Astrocyte (in vitro differentiated cells and primary cell): ENCODE results near the gene LGR6.

Source experiments
- EZH2 ChIP-seq: IDR thresholded peaks from 2 replicates; pipeline ENCODE4 v1.6.1; 2012; ENCODE audit warnings: mild to moderate bottlenecking, low read length, inconsistent platforms; ENCODE audit not compliant: insufficient read depth
- TF ChIP-seq, protein P1 (sequence below): IDR thresholded peaks from 2 replicates; pipeline ENCODE4 v1.5.1; 2011; ENCODE audit warnings: low read depth, mild to moderate bottlenecking, inconsistent platforms, low read length, moderate library complexity; ENCODE audit not compliant: insufficient read depth

DNA sequence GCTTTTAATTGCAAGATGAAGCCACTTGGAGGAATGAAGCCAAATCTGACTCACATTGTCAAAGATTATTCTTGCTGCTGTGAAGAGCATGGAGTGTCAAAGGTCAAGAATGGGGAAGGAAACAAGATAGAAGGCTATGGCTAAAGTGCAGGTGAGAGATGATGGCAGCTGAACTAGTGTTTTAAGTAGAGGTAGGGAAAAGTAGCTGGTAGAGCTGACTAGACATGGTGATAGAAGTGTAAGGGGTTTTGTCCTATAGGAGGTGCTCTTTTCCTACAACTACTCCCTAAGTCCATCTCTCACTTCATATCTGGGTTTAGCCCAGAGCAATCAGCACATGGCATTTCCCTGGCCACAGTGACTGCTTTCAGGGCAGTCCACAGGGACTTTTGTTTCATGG, 136.3 kb downstream of the LGR6 start:
- TF ChIP-seq EZH2 = no peak
- TF ChIP-seq, protein P1, sequence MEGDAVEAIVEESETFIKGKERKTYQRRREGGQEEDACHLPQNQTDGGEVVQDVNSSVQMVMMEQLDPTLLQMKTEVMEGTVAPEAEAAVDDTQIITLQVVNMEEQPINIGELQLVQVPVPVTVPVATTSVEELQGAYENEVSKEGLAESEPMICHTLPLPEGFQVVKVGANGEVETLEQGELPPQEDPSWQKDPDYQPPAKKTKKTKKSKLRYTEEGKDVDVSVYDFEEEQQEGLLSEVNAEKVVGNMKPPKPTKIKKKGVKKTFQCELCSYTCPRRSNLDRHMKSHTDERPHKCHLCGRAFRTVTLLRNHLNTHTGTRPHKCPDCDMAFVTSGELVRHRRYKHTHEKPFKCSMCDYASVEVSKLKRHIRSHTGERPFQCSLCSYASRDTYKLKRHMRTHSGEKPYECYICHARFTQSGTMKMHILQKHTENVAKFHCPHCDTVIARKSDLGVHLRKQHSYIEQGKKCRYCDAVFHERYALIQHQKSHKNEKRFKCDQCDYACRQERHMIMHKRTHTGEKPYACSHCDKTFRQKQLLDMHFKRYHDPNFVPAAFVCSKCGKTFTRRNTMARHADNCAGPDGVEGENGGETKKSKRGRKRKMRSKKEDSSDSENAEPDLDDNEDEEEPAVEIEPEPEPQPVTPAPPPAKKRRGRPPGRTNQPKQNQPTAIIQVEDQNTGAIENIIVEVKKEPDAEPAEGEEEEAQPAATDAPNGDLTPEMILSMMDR = no peak
